NCI-H2171 treated with DMSO at 0.1 percent for 48 hours (cell line): Measurements from ENCODE around the gene ARHGAP24.
"Not testable (repeated sequence)": the region's sequence is repeated elsewhere in the genome, so short reads cannot be mapped to it uniquely, and the experiment has no call there.

Experiments used
- DNase-seq: peaks from one replicate; lab custom pipeline; 2025; lab: John Stamatoyannopoulos, UW

Gene ARHGAP24

GRCh38 chr4:85482010-85482738 lies 7.2 kb downstream of the ARHGAP24 start:
- DNase-seq: no peak

GRCh38 chr4:85486425-85487086 lies 11.6 kb downstream of the ARHGAP24 start:
- no peak for DNase-seq

GRCh38 chr4:85488416-85488815 lies 13.5 kb downstream of the ARHGAP24 start:
- peak; percentile 16 for DNase-seq

- DNase-seq: no peak
These were observed 14.5 kb downstream of the ARHGAP24 start for GRCh38 chr4:85489273-85489981.

GRCh38 chr4:85491527-85491926 lies 16.6 kb downstream of the ARHGAP24 start:
- peak; percentile 77 for DNase-seq

GRCh38 chr4:85492336-85492735 lies 17.4 kb downstream of the ARHGAP24 start:
- no peak for DNase-seq

GRCh38 chr4:85495621-85496020 lies 20.7 kb downstream of the ARHGAP24 start:
- no peak for DNase-seq

- DNase-seq: no peak
These were observed 21.3 kb downstream of the ARHGAP24 start for GRCh38 chr4:85496126-85496849.

- DNase-seq: no peak
These were observed 22.0 kb downstream of the ARHGAP24 start for GRCh38 chr4:85496933-85497332.

GRCh38 chr4:85498068-85498733 lies 23.3 kb downstream of the ARHGAP24 start:
- no peak for DNase-seq

GRCh38 chr4:85499573-85499972 lies 24.6 kb downstream of the ARHGAP24 start:
- no peak for DNase-seq

- no peak for DNase-seq
These were observed 25.3 kb downstream of the ARHGAP24 start for GRCh38 chr4:85500110-85500867.

GRCh38 chr4:85501145-85501544 lies 26.2 kb downstream of the ARHGAP24 start:
- DNase-seq: not testable (repeated sequence)

GRCh38 chr4:85508654-85509053 lies 33.7 kb downstream of the ARHGAP24 start:
- DNase-seq: no peak

- no peak for DNase-seq
These were observed 35.1 kb downstream of the ARHGAP24 start for GRCh38 chr4:85509882-85510631.

GRCh38 chr4:85510632-85510984 lies 35.7 kb downstream of the ARHGAP24 start:
- no peak for DNase-seq

- DNase-seq: no peak
These were observed 37.7 kb downstream of the ARHGAP24 start for GRCh38 chr4:85512446-85513205.

- no peak for DNase-seq
These were observed 39.2 kb downstream of the ARHGAP24 start for GRCh38 chr4:85514117-85514516.

GRCh38 chr4:85514783-85515182 lies 39.8 kb downstream of the ARHGAP24 start:
- DNase-seq: no peak

- no peak for DNase-seq
These were observed 40.8 kb downstream of the ARHGAP24 start for GRCh38 chr4:85515701-85516100.
